ENCODE data around the gene TRMT1L.

The TRMT1L gene

GRCh38 chr1:185129708-185130107 is 27.0 kb downstream of the TRMT1L start:
- DNase-seq (ENCODE audit: low read depth in 2 of 2): no peak

- DNase-seq (ENCODE audit: low read depth in 2 of 2): no peak
Observed at GRCh38 chr1:185112356-185112755, 44.4 kb downstream of the TRMT1L start.

- no peak for DNase-seq (ENCODE audit: low read depth in 2 of 2)
Observed at GRCh38 chr1:185111873-185112272, 44.9 kb downstream of the TRMT1L start.

- DNase-seq (ENCODE audit: low read depth in 2 of 2): no peak
Observed at GRCh38 chr1:185110145-185110544, 46.6 kb downstream of the TRMT1L start.

- no peak for DNase-seq (ENCODE audit: low read depth in 2 of 2)
Observed at GRCh38 chr1:185108321-185108720, 48.4 kb downstream of the TRMT1L start.

- DNase-seq (ENCODE audit: low read depth in 2 of 2): no peak
Observed at GRCh38 chr1:185105121-185105520, 51.6 kb downstream of the TRMT1L start.

- no peak for DNase-seq (ENCODE audit: low read depth in 2 of 2)
Observed at GRCh38 chr1:185104083-185104482, 52.7 kb downstream of the TRMT1L start.

GRCh38 chr1:185096531-185096930 is 60.2 kb downstream of the TRMT1L start:
- DNase-seq (ENCODE audit: low read depth in 2 of 2): no peak

- no peak for DNase-seq (ENCODE audit: low read depth in 2 of 2)
Observed at GRCh38 chr1:185094761-185095160, 62.0 kb downstream of the TRMT1L start.

GRCh38 chr1:185091480-185091879 is 65.3 kb downstream of the TRMT1L start:
- no peak for DNase-seq (ENCODE audit: low read depth in 2 of 2)

- no peak for DNase-seq (ENCODE audit: low read depth in 2 of 2)
Observed at GRCh38 chr1:185087746-185088145, 69.0 kb downstream of the TRMT1L start.

GRCh38 chr1:185087101-185087500 is 69.7 kb downstream of the TRMT1L start:
- no peak for DNase-seq (ENCODE audit: low read depth in 2 of 2)

- no peak for DNase-seq (ENCODE audit: low read depth in 2 of 2)
Observed at GRCh38 chr1:185083818-185084217, 72.9 kb downstream of the TRMT1L start.

- DNase-seq (ENCODE audit: low read depth in 2 of 2): no peak
Observed at GRCh38 chr1:185080422-185080821, 76.3 kb downstream of the TRMT1L start.

- no peak for DNase-seq (ENCODE audit: low read depth in 2 of 2)
Observed at GRCh38 chr1:185077374-185077773, 79.4 kb downstream of the TRMT1L start.

GRCh38 chr1:185075476-185075875 is 81.3 kb downstream of the TRMT1L start:
- no peak for DNase-seq (ENCODE audit: low read depth in 2 of 2)

- DNase-seq (ENCODE audit: low read depth in 2 of 2): no peak
Observed at GRCh38 chr1:185074307-185074706, 82.4 kb downstream of the TRMT1L start.

- no peak for DNase-seq (ENCODE audit: low read depth in 2 of 2)
Observed at GRCh38 chr1:185073725-185074124, 83.0 kb downstream of the TRMT1L start.

- DNase-seq (ENCODE audit: low read depth in 2 of 2): no peak
Observed at GRCh38 chr1:185070051-185070450, 86.7 kb downstream of the TRMT1L start.

- no peak for DNase-seq (ENCODE audit: low read depth in 2 of 2)
Observed at GRCh38 chr1:185069202-185069772, 87.5 kb downstream of the TRMT1L start.

- DNase-seq (ENCODE audit: low read depth in 2 of 2): no peak
Observed at GRCh38 chr1:185068341-185068740, 88.4 kb downstream of the TRMT1L start.
